Activated naive CD8-positive, alpha-beta T cell treated with anti-CD3 and anti-CD28 coated beads for 36 hours (primary cell): ENCODE data around the gene SAE1. TPM values are rescaled to one million over a fixed set of nuclear protein-coding genes. Genes with fewer than 3 reads are reported as not detected.

Source experiments
- DNase-seq: peaks from one replicate; pipeline ENCODE4 v3.0.0; 2021
- H3K27ac Mint-ChIP-seq: one replicate; pipeline ENCODE4 v1.8.0; 2022; ENCODE audit warnings: mild to moderate bottlenecking, moderate library complexity, mixed read lengths
- H3K27me3 Mint-ChIP-seq: one replicate; pipeline ENCODE4 v1.8.0; 2022; ENCODE audit warnings: mild to moderate bottlenecking, mixed read lengths
- H3K36me3 Mint-ChIP-seq: one replicate; pipeline ENCODE4 v1.8.0; 2021; ENCODE audit warnings: mild to moderate bottlenecking, mixed read lengths
- H3K4me1 Mint-ChIP-seq: one replicate; pipeline ENCODE4 v1.8.0; 2021; ENCODE audit warnings: mixed read lengths
- H3K4me3 Mint-ChIP-seq: one replicate; pipeline ENCODE4 v1.8.0; 2022; ENCODE audit warnings: mild to moderate bottlenecking, moderate library complexity, mixed read lengths
- H3K9me3 Mint-ChIP-seq: one replicate; pipeline ENCODE4 v1.8.0; 2022; ENCODE audit warnings: mixed read lengths
- total RNA-seq, 2 experiments: library from RNA; stranded (reverse); gene quantifications; one replicate each; pipeline ENCODE4 v1.2.3, GENCODE V29; 2021

Gene SAE1
- 100 to 1,000 TPM; 141 to 149 TPM for total RNA-seq

DNA sequence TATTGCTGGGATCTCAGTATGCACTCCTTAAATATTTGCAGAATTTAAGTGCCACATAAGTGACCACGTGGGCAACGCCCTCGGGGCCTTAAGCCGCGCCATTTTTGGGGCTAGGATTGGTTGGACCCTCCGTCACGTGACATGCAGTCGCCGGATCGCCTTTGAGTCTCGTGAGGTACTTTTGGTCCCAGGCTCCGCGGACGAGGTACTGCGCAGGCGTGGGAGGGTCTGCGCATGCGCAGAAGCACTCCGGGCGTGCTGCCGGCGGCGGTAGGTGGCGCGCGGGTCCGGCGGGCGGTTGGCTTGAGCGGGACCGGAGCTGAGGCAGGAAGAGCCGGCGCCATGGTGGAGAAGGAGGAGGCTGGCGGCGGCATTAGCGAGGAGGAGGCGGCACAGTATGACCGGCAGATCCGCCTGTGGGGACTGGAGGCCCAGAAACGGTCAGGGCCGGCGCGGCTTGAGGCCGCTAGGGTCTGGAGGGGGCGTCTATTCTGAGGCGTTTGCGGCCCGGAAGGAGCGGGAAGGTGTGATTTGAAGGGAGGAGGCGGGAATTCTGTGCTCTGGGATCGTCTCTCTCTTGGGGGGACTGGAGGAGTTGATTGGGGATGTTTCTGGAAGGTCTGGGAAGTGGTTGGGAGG is at the start of gene SAE1:
Gene SAE1 (plus strand): TSS at position 247 of the 639 bp plus-strand sequence. CDS start 96 bp downstream, at position 343.
- Mint-ChIP-seq H3K4me1 (peaks cover 45% of the 10 kb centered on the region), H3K27ac (peak within 1 kb of the TSS; percentile 100), H3K4me3 (peak within 1 kb of the TSS; percentile 99), H3K36me3 (peaks cover 50% of the 10 kb centered on the region), H3K9me3 (peaks cover 7% of the 10 kb centered on the region), H3K27me3 (peaks cover 8% of the 10 kb centered on the region)
- peak; percentile 97 for DNase-seq

DNA sequence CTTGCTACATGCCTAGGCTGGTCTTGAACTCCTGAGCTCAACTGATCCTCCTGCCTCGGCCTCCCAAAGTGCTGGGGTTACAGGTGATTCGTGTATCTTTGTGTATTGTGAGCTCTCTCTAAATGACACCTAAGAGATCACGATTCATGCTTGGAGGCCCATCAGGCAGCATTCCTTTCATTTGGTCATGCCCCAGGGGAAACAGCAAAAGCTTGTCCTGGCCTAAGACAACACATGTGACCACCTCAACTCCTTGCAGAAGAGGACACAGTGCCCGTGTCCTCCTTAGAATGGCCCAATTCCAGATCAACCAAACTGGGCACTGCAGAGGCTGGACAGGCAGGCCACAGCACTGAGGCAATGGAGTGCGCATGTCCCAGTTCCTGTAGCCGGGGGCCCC is 49.5 kb upstream of the SAE1 start:
- H3K9me3 Mint-ChIP-seq, result no peaks in the 10 kb centered on the region
- H3K36me3 Mint-ChIP-seq, result peaks cover 12% of the 10 kb centered on the region
- H3K27ac Mint-ChIP-seq, result no peak overlapping the region
- no peaks in the 10 kb centered on the region for H3K27me3 Mint-ChIP-seq
- no peaks in the 10 kb centered on the region for H3K4me1 Mint-ChIP-seq
- H3K4me3 Mint-ChIP-seq, result no peak overlapping the region
- DNase-seq, result no peak

DNA sequence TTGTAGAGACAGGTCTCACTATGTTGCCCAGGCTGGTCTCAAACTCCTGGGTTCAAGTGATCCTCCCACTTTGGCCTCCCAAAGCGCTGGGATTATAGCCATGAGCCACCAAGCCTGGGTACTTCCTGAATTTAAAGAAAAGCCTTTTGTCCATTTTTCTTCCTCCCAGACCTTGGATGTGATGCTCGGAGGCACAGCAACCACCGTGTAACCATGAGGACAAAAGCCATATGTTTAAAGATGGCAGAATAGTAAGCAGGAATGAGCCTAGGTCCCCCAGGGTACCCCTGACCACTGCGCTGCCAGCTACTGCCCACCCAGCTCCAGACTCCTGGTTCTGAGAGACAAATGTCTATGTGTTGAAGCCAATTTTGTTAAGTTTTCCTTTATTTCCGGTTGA is 48.1 kb upstream of the SAE1 start:
- no peak for DNase-seq
- Mint-ChIP-seq H3K4me3 (no peak overlapping the region), H3K9me3 (no peaks in the 10 kb centered on the region), H3K4me1 (no peaks in the 10 kb centered on the region), H3K27ac (no peak overlapping the region), H3K27me3 (no peaks in the 10 kb centered on the region), H3K36me3 (peaks cover 15% of the 10 kb centered on the region)

DNA sequence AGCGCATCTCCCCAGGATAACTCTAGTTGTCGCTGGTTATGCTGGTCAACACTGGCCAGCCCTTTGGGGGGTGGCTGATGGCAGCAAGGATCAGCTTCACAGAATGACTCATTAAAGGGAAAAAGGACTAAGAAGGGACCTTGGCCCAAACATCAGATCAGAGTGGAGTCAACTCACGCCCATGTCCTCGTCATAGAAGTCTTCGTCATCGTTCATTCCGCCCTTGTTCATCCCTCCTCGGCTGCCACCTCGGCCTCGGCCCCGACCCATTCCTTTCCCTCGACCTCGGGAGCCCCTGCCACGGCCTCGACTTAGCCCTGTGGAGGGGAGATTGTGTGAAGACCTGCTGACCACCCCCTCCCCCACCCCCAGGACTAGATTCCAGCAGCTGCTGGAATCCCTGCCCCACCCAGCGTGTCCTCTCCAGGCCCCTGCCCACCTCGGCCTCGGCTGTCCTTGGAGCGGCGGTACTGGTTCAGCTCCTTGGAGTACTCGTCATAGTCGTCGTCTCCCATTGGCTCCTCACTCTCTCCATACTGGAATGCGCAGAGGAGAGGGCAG is 45.7 kb upstream of the SAE1 start:
- DNase-seq, result no peak
- Mint-ChIP-seq H3K36me3 (peaks cover 19% of the 10 kb centered on the region), H3K27ac (no peak overlapping the region), H3K9me3 (no peaks in the 10 kb centered on the region), H3K27me3 (no peaks in the 10 kb centered on the region), H3K4me3 (no peak overlapping the region), H3K4me1 (no peaks in the 10 kb centered on the region)

DNA sequence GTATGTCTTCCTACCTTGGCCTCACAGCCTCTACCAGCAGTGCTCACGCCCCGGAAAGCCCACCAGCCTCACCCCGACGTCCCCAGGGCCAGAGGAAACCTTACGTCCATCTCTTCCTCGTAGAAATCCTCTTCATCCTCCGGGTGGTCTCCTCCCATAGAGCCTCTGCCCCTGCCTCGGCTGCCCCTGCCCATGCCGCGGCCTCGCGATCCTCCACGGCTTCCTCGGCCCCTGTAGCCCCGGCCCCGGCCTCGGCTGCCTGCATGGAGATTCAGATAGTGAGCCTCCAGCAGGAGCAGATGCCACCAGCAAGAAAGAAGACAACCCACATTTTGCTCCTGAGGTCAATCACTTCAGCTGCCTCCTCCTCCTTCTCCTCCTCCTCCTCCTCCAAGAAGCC is 44.4 kb upstream of the SAE1 start:
- Mint-ChIP-seq H3K4me3 (no peak overlapping the region), H3K9me3 (no peaks in the 10 kb centered on the region), H3K27ac (peak overlapping the region; percentile 29), H3K36me3 (peaks cover 27% of the 10 kb centered on the region), H3K4me1 (no peaks in the 10 kb centered on the region), H3K27me3 (no peaks in the 10 kb centered on the region)
- DNase-seq, result no peak

DNA sequence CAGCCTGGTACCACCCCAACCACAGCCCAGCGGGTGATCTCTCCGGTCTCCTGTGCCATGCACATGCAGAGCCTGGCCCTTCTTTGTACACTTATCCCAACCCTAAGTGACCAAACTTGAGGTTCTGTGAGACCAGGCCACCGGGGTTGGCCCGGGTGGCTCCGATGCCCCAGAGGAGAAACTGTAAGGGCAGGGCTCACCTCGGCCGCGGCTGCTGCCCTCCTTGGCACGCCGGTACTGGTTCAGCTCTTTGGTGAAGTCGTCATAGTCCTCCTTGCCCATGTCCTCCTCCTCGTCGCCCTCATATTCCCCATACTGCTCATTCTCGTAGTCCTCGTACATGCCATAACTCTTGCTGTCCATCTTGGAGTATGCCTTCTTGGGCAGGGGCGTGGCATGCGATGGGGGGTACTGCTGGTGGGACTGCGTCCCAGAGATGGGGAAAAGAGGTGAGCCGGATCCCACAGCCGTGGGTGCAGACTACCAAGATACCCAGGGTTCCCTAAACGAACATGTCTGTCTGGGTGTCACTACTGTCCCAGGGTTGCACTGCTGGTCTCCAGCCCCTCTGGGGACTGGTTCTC is 40.8 kb upstream of the SAE1 start:
- H3K36me3 Mint-ChIP-seq, result peaks cover 41% of the 10 kb centered on the region
- peaks cover 19% of the 10 kb centered on the region for H3K4me1 Mint-ChIP-seq
- no peak overlapping the region for H3K4me3 Mint-ChIP-seq
- DNase-seq, result no peak
- H3K27ac Mint-ChIP-seq, result no peak overlapping the region
- no peaks in the 10 kb centered on the region for H3K9me3 Mint-ChIP-seq
- H3K27me3 Mint-ChIP-seq, result no peaks in the 10 kb centered on the region

DNA sequence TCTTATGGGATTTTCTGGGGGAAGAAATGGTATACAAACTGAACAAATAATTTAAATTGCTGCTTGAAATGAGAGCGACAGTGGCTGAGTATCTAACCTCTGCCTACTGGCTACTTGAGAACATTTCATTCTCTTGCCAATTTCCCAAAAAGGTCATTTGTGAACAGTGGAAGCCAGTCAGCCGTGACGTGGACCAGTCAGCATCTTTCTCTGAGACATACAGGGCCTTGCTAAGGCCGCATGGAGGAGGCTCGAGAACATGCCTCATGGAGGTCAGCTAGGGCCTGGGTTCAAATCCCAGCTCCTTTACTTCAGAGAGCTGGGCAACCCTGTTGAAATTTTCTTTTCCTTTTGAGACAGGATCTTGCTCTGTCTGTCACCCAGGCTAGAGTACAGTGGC is 37.4 kb upstream of the SAE1 start:
- DNase-seq, result no peak
- Mint-ChIP-seq H3K4me1 (peaks cover 42% of the 10 kb centered on the region), H3K27me3 (no peaks in the 10 kb centered on the region), H3K36me3 (peaks cover 35% of the 10 kb centered on the region), H3K27ac (peak overlapping the region; percentile 88), H3K4me3 (no peak overlapping the region), H3K9me3 (no peaks in the 10 kb centered on the region)

DNA sequence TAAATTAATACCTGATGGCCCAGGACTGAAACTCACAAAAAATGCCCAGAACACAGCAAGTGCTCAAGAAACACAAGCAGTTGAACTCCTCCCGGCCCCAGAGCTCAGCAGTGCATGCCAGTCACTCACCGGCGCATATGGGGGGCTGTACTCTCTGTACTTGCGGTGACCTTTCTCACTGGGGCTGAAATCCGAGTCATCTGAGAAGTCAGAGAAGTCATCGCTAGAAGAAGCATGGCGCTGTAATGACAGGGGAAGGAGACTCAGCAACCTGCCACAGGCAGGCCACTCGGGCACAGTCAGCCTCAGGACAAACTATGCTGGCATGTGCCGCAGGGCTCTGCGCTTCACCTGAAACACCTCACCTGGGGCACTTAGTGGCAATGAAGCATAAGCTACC is 36.8 kb upstream of the SAE1 start:
- peak overlapping the region; percentile 88 for H3K27ac Mint-ChIP-seq

DNA sequence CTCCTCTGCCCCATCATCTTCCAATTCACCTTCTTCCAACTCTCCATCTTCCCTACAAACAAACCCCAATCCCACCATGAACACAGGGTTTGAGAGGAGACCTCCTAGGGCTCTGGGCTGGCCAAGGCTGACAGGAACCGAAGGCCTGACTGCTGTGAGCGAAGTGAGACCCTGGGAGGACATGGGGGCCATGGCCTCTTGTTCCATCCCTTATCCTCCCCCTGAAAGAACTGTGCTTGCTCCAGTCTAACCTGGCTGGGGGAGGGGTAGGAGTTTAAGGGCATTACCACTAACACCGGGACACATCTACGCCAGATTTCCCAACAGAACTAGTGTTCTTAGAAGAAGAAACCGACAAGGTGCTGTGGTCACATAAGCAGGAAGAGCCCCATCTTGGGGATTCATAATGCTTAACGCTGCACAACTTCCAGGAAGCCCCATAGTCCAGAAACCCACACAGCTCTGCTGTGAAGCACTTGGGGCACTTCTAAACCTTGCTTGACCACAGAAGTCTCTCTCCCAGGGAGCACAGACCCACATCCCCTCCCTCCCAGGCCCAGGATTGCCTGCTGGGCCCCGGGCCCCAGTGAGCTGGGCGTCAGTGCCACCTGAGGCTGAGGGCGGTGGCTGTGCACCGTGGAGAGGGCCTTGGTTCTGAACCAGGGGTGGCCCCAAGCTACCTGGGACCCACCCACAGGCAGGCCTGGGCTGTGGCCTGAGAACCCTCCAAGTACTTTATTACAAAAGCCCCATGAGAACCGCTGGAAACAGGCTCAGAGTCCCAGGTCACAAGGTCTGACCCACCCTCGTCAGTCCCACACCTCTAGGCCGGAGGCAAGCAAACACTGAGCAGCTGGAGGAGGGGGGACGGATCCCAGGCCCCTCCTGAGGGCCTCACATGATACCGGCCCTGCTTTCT is 35.8 kb upstream of the SAE1 start:
- DNase-seq, result peak; percentile 46
- Mint-ChIP-seq H3K4me1 (peaks cover 48% of the 10 kb centered on the region), H3K9me3 (no peaks in the 10 kb centered on the region), H3K27ac (peak overlapping the region; percentile 88), H3K36me3 (peaks cover 35% of the 10 kb centered on the region), H3K4me3 (peak overlapping the region; percentile 67), H3K27me3 (no peaks in the 10 kb centered on the region)

More for the DNA sequence above, 36.8 kb upstream of the SAE1 start:
- DNase-seq, result peak; percentile 56
- H3K4me3 Mint-ChIP-seq, result peak overlapping the region; percentile 5
- peaks cover 35% of the 10 kb centered on the region for H3K36me3 Mint-ChIP-seq
- no peaks in the 10 kb centered on the region for H3K27me3 Mint-ChIP-seq
- H3K4me1 Mint-ChIP-seq, result peaks cover 47% of the 10 kb centered on the region
- no peaks in the 10 kb centered on the region for H3K9me3 Mint-ChIP-seq

DNA sequence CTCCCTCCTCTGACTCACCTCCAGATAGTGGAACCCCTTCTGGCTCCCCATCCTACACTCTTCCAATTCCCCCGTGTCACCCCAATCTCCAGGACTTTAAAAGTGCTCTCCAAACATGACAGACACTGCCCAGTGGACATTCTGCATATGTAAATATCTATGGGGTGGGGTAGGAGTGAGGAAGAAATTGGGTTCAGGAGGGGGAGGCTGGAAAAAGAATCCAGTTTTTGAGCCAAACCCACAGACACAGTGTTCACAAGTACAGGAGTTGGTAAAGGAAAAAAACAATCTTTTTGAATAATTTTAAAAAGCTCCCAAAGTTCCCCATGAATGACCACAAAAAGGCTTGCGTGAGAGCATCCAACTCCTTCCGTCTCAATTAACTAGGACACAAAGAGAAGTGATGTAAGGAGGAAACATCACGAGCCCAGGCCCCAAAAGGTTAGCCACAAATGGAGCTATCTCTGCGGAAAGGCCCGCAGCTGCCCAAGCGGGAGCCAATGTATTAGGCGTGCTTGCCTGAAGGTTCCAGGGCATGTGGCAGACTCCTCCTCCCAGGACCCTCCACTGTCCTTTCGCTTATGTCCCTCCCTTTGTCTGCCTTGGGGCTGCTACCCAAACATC is 35.0 kb upstream of the SAE1 start:
- Mint-ChIP-seq H3K4me1 (peaks cover 53% of the 10 kb centered on the region), H3K27me3 (no peaks in the 10 kb centered on the region), H3K27ac (peak overlapping the region; percentile 88), H3K4me3 (peak overlapping the region; percentile 67), H3K36me3 (peaks cover 35% of the 10 kb centered on the region), H3K9me3 (no peaks in the 10 kb centered on the region)
- no peak for DNase-seq

DNA sequence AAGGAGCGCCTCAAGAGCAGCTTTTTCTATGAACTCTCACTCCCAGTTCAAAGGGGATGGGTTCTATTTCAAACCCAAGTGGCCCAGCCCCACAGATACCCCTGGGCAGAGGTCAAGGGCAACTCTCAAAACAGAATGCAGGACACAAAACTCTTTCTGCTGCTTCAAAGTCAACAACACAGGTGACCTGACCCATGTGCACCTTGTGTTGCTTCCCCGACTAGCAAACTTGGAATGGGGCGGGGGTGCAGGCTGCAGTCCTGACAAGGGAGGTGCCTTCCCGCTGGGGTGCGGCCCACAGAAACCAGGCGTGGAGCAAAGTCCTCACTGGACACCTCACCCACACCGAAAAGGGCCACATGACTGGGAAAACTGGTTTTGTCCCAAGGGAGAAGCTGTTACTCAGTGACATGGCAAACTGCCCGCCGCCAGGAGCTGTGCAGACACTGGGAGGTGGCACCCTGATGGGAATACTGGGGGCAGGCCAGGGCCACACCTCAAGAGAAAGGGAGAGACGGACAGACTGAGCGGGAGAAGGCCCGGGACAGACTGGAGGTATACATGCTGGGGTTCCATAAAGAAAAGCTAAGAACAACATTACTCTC is 34.4 kb upstream of the SAE1 start:
- H3K4me3 Mint-ChIP-seq, result no peak overlapping the region
- H3K9me3 Mint-ChIP-seq, result no peaks in the 10 kb centered on the region
- H3K4me1 Mint-ChIP-seq, result peaks cover 57% of the 10 kb centered on the region
- peak overlapping the region; percentile 88 for H3K27ac Mint-ChIP-seq
- no peak for DNase-seq
- peaks cover 30% of the 10 kb centered on the region for H3K36me3 Mint-ChIP-seq
- no peaks in the 10 kb centered on the region for H3K27me3 Mint-ChIP-seq

DNA sequence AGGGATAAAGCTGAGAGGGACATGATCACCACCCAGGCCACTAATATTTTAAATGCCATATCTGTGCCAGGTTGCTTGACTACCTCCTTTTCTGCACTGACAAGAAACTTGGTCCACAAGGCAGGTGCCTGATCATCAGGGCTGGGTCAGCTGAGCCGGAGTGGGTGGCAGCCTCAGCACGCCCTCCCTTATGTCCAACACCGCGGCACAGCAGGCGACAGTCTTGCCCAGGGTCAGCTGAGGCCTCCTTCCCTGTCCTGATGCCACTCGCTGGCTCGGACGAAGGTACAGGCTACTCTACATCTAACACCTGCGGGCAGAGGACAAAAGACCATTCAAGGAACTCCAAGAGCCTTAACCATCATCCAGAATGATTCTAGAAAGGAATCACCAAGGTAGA is 33.9 kb upstream of the SAE1 start:
- Mint-ChIP-seq H3K27ac (peak overlapping the region; percentile 57), H3K4me3 (no peak overlapping the region), H3K4me1 (peaks cover 57% of the 10 kb centered on the region), H3K27me3 (no peaks in the 10 kb centered on the region), H3K36me3 (peaks cover 30% of the 10 kb centered on the region), H3K9me3 (no peaks in the 10 kb centered on the region)
- no peak for DNase-seq

DNA sequence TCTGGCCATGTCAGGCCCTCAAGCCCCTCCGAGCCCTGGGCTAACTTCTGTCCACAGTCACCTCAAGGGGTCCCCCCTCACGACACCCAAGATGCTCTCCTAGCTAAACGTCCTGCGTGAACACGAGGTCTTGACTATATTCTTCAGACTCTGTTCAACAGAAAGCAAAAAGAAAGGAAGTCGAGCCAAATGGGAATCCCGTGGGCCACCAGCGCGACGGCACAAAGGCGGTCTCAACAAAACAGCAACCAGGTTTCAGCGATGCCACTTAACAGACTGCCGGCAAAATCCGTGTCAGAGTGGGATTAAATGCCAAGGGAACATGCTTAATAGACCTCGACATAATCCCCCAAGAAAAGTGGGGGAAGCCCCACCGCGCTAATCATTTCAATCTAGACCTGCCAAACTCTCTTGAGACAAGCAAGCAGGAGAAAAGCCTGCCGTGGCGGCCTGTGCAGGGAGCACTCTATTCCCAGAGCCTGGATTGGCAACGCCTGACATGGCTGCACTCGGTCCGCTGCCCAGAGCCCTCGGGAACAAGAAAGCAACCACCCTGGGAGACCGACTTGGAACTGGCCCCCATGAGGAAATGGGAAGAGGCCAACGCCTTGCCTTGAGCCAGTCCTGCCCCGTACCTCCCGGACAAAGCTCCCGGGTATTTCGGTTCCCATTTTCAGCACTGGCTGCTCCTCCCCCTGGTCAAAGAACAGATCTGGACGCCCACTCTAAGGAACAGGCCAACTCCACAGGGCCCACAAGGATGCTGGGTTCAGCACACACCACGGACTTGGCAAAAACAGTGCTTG is 33.0 kb upstream of the SAE1 start:
- Mint-ChIP-seq H3K27me3 (no peaks in the 10 kb centered on the region), H3K36me3 (peaks cover 28% of the 10 kb centered on the region), H3K4me3 (no peak overlapping the region), H3K27ac (no peak overlapping the region), H3K4me1 (peaks cover 57% of the 10 kb centered on the region), H3K9me3 (no peaks in the 10 kb centered on the region)
- DNase-seq, result no peak

DNA sequence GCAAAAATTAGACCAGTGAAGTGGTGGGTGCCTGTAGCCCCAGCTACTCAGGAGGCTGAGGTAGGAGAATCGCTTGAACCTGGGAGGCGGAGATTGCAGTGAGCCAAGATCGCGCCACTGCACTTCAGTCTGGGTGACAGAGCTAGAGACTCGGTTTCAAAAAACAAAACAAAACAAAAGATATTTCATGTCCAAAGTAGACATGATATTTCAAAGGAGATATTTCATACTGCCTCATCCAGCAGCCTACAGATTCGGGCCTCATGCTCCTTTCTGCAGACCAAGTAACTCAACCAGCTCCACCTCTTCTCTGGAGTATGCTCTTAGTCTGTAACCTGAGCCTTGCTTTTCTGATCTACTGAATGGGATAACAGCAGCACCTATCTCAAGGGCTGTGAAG is 32.0 kb upstream of the SAE1 start:
- peaks cover 27% of the 10 kb centered on the region for H3K36me3 Mint-ChIP-seq
- no peaks in the 10 kb centered on the region for H3K27me3 Mint-ChIP-seq
- H3K27ac Mint-ChIP-seq, result no peak overlapping the region
- H3K4me1 Mint-ChIP-seq, result peaks cover 59% of the 10 kb centered on the region
- H3K9me3 Mint-ChIP-seq, result no peaks in the 10 kb centered on the region
- H3K4me3 Mint-ChIP-seq, result no peak overlapping the region
- DNase-seq, result no peak
